H1 (cell line): ENCODE measurements around the gene PRDM4. TPM values are rescaled to one million over a fixed set of nuclear protein-coding genes. Genes with fewer than 3 reads are reported as not detected.

ENCODE experiments used
- CTBP2 ChIP-seq: IDR thresholded peaks from 2 replicates; pipeline ENCODE4 v1.7.0; 2011; ENCODE audit warnings: borderline replicate concordance, mild to moderate bottlenecking, moderate library complexity, mixed read lengths, low read length; ENCODE audit not compliant: insufficient read depth, insufficient read length
- KDM1A ChIP-seq: fragments of 200-600, 300-600 bp; sonication (generic); IDR thresholded peaks from 2 replicates; pipeline ENCODE4 v1.7.1; 2016; ENCODE audit warnings: mild to moderate bottlenecking, low read length, borderline replicate concordance
- SP4 ChIP-seq: IDR thresholded peaks from 2 replicates; pipeline ENCODE4 v1.6.1; 2012; ENCODE audit warnings: low read length, inconsistent platforms
- TAF1 ChIP-seq: IDR thresholded peaks from 2 replicates; pipeline ENCODE4 v1.6.1; 2011; ENCODE audit warnings: mild to moderate bottlenecking, low read depth, low read length
- polyA plus RNA-seq, 7 experiments: library from polyadenylated mRNA; depleted of rRNA in 3 of 7; stranded (reverse) in 5 of 7; unstranded in 2 of 7; fragments of >200 nt in 5 of 7; fragments of 200-250 nt in 2 of 7; gene quantifications; 1 replicate in 5 of 7; 2 replicates in 1 of 7; 4 replicates in 1 of 7; pipeline versions ENCODE4 v1.2.1 to v1.2.3, GENCODE V29; 2011 to 2013; ENCODE audit warnings: missing spikeins in 2 of 7, mixed read lengths in 2 of 7
- total RNA-seq: library from RNA; stranded (reverse); fragmentation: NEBNext Ultra II Directional; extraction: Animal tissue kit (Norgen Biotek cat#: 25700); gene quantifications from 2 replicates; pipeline ENCODE4 v1.2.1, GENCODE V29; 2021
- TF ChIP-seq, protein P1 (sequence below): fragments of 300-600 bp; sonication (generic); IDR thresholded peaks from 2 replicates; pipeline ENCODE4 v1.7.1; 2012; ENCODE audit warnings: low read length, moderate library complexity, mild to moderate bottlenecking, inconsistent platforms; ENCODE audit not compliant: insufficient replicate concordance
- TF ChIP-seq, protein P2 (sequence below): IDR thresholded peaks from 2 replicates; pipeline ENCODE4 v1.6.1; 2011; ENCODE audit warnings: low read length, improper control_type of control experiment

The PRDM4 gene
- total and polyA plus RNA-seq, 2 of the 8 experiments (the other 6 are each of a cell fraction or from before 2014, with no cell fraction given), result 10.1 to 17.5 TPM

DNA sequence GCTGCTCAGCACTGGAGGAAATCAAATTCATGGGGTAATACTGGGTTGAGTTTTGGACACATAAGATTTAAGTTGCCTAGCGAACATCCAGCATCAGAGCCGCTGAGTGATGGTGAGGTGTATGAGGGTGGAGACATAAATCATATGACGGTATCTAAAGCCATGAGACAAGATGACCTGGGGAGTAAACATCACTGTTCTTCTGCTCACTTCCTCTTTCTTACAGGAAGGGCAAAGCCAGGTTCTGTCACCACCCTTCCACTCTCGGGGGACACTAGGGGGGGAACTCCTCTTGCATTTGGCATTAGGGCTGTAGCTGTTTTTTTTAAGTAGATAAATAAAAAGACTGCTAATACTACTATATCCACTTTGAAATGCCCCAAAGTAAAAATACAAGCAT, 24.0 kb downstream of the PRDM4 start (continued):
- TF ChIP-seq, protein P1, sequence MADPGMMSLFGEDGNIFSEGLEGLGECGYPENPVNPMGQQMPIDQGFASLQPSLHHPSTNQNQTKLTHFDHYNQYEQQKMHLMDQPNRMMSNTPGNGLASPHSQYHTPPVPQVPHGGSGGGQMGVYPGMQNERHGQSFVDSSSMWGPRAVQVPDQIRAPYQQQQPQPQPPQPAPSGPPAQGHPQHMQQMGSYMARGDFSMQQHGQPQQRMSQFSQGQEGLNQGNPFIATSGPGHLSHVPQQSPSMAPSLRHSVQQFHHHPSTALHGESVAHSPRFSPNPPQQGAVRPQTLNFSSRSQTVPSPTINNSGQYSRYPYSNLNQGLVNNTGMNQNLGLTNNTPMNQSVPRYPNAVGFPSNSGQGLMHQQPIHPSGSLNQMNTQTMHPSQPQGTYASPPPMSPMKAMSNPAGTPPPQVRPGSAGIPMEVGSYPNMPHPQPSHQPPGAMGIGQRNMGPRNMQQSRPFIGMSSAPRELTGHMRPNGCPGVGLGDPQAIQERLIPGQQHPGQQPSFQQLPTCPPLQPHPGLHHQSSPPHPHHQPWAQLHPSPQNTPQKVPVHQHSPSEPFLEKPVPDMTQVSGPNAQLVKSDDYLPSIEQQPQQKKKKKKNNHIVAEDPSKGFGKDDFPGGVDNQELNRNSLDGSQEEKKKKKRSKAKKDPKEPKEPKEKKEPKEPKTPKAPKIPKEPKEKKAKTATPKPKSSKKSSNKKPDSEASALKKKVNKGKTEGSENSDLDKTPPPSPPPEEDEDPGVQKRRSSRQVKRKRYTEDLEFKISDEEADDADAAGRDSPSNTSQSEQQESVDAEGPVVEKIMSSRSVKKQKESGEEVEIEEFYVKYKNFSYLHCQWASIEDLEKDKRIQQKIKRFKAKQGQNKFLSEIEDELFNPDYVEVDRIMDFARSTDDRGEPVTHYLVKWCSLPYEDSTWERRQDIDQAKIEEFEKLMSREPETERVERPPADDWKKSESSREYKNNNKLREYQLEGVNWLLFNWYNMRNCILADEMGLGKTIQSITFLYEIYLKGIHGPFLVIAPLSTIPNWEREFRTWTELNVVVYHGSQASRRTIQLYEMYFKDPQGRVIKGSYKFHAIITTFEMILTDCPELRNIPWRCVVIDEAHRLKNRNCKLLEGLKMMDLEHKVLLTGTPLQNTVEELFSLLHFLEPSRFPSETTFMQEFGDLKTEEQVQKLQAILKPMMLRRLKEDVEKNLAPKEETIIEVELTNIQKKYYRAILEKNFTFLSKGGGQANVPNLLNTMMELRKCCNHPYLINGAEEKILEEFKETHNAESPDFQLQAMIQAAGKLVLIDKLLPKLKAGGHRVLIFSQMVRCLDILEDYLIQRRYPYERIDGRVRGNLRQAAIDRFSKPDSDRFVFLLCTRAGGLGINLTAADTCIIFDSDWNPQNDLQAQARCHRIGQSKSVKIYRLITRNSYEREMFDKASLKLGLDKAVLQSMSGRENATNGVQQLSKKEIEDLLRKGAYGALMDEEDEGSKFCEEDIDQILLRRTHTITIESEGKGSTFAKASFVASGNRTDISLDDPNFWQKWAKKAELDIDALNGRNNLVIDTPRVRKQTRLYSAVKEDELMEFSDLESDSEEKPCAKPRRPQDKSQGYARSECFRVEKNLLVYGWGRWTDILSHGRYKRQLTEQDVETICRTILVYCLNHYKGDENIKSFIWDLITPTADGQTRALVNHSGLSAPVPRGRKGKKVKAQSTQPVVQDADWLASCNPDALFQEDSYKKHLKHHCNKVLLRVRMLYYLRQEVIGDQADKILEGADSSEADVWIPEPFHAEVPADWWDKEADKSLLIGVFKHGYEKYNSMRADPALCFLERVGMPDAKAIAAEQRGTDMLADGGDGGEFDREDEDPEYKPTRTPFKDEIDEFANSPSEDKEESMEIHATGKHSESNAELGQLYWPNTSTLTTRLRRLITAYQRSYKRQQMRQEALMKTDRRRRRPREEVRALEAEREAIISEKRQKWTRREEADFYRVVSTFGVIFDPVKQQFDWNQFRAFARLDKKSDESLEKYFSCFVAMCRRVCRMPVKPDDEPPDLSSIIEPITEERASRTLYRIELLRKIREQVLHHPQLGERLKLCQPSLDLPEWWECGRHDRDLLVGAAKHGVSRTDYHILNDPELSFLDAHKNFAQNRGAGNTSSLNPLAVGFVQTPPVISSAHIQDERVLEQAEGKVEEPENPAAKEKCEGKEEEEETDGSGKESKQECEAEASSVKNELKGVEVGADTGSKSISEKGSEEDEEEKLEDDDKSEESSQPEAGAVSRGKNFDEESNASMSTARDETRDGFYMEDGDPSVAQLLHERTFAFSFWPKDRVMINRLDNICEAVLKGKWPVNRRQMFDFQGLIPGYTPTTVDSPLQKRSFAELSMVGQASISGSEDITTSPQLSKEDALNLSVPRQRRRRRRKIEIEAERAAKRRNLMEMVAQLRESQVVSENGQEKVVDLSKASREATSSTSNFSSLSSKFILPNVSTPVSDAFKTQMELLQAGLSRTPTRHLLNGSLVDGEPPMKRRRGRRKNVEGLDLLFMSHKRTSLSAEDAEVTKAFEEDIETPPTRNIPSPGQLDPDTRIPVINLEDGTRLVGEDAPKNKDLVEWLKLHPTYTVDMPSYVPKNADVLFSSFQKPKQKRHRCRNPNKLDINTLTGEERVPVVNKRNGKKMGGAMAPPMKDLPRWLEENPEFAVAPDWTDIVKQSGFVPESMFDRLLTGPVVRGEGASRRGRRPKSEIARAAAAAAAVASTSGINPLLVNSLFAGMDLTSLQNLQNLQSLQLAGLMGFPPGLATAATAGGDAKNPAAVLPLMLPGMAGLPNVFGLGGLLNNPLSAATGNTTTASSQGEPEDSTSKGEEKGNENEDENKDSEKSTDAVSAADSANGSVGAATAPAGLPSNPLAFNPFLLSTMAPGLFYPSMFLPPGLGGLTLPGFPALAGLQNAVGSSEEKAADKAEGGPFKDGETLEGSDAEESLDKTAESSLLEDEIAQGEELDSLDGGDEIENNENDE, result no peak
- TF ChIP-seq CTBP2, result no peak
- no peak for TF ChIP-seq KDM1A
- TF ChIP-seq TAF1, result no peak
- no peak for TF ChIP-seq SP4
- TF ChIP-seq, protein P2, sequence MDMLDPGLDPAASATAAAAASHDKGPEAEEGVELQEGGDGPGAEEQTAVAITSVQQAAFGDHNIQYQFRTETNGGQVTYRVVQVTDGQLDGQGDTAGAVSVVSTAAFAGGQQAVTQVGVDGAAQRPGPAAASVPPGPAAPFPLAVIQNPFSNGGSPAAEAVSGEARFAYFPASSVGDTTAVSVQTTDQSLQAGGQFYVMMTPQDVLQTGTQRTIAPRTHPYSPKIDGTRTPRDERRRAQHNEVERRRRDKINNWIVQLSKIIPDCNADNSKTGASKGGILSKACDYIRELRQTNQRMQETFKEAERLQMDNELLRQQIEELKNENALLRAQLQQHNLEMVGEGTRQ, result no peak
- TF ChIP-seq, all 59 proteins: peak for 0
